Activated CD4-positive, alpha-beta T cell treated with anti-CD3 and anti-CD28 coated beads for 36 hours (primary cell): ENCODE results near the gene GRAMD1B. TPM values are rescaled to one million over a fixed set of nuclear protein-coding genes. Genes with fewer than 3 reads are reported as not detected.

Source experiments
- ATAC-seq: fragments of 200-7000 bp; cut with Tn5 transposase; one replicate; pipeline ENCODE4 v1.10.0; 2021; ENCODE audit warnings: mild to moderate bottlenecking, moderate library complexity
- CTCF ChIA-PET: fragments of 350-600 bp; sonication (Branson Sonifier 250); formaldehyde crosslinking; loops from one replicate; lab custom pipeline; 2021; ENCODE audit warnings: antibody characterized with exemption; lab: Charles Lee
- POLR2A ChIA-PET: fragments of 350-600 bp; sonication (Branson Sonifier 250); formaldehyde crosslinking; loops from one replicate; lab custom pipeline; 2021; ENCODE audit warnings: antibody characterized with exemption, inconsistent platforms; lab: Charles Lee
- DNase-seq: peaks from one replicate; pipeline ENCODE4 v3.0.0-alpha.2; 2020
- H3K27ac Mint-ChIP-seq: one replicate; pipeline ENCODE4 v1.8.0; 2021; ENCODE audit warnings: mixed read lengths
- H3K27me3 Mint-ChIP-seq: one replicate; pipeline ENCODE4 v1.8.0; 2021; ENCODE audit warnings: mixed read lengths
- H3K36me3 Mint-ChIP-seq: one replicate; pipeline ENCODE4 v1.8.0; 2021; ENCODE audit warnings: low read depth, mixed read lengths
- H3K4me1 Mint-ChIP-seq: one replicate; pipeline ENCODE4 v1.8.0; 2021; ENCODE audit warnings: mixed read lengths
- H3K4me3 Mint-ChIP-seq: one replicate; pipeline ENCODE4 v1.8.0; 2021; ENCODE audit warnings: mild to moderate bottlenecking, moderate library complexity, mixed read lengths
- H3K9me3 Mint-ChIP-seq: one replicate; pipeline ENCODE4 v1.8.0; 2021; ENCODE audit warnings: low read depth, mixed read lengths
- intact Hi-C, 2 experiments: fragments of 100-400 bp; cut with DNase I in 1 of 2; cut with micrococcal nuclease in 1 of 2; formaldehyde crosslinking; loops; one replicate each; pipeline versions ENCODE4 v1.14.2 to v1.15.1; 2022 to 2024; cut with DNase I, micrococcal nuclease
- total RNA-seq, 2 experiments: library from RNA; stranded (reverse); gene quantifications; one replicate each; pipeline ENCODE4 v1.2.3, GENCODE V29; 2021

The GRAMD1B gene
- total RNA-seq, 2 experiments from 2014 or later, result 38.6 to 45.7 TPM

DNA sequence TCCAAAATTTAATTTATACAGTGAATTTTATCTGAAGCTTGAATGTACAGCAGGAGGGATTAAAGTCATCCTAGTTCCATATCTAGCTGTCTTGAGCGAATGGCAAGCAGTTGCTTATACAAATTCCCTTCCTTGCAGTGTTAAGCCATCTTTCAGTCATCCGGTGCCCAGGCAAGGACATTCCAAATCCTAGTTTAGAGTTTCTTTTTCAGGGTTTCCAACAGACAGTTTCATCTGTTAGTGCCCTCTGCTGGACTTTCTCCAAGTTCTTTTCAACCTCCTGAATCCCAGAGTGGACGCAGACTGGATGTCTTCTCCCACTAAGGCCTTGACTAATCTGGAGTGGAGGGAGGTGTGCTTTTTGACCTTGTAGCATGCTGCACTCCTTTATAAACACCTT, 45.4 kb downstream of the GRAMD1B start:
- intact Hi-C loops, result loop anchor here (5.0 kb wide), 2 partner anchors 118 to 363 kb away; no protein-coding TSS in a partner anchor
- peaks cover 19% of the 10 kb centered on the region for H3K4me1 Mint-ChIP-seq
- ChIA-PET POLR2A (no interaction called here), CTCF (interaction anchor here (0.9 to 2.3 kb wide), 11 partner anchors 12 to 372 kb away, joined by 3 to 40 read pairs (median 4); no protein-coding TSS in a partner anchor)
- no peak for ATAC-seq
- no peaks in the 10 kb centered on the region for H3K9me3 Mint-ChIP-seq
- H3K4me3 Mint-ChIP-seq, result no peak overlapping the region
- H3K27me3 Mint-ChIP-seq, result no peaks in the 10 kb centered on the region
- peaks cover 4% of the 10 kb centered on the region for H3K36me3 Mint-ChIP-seq
- no peak overlapping the region for H3K27ac Mint-ChIP-seq
- DNase-seq, result no peak

DNA sequence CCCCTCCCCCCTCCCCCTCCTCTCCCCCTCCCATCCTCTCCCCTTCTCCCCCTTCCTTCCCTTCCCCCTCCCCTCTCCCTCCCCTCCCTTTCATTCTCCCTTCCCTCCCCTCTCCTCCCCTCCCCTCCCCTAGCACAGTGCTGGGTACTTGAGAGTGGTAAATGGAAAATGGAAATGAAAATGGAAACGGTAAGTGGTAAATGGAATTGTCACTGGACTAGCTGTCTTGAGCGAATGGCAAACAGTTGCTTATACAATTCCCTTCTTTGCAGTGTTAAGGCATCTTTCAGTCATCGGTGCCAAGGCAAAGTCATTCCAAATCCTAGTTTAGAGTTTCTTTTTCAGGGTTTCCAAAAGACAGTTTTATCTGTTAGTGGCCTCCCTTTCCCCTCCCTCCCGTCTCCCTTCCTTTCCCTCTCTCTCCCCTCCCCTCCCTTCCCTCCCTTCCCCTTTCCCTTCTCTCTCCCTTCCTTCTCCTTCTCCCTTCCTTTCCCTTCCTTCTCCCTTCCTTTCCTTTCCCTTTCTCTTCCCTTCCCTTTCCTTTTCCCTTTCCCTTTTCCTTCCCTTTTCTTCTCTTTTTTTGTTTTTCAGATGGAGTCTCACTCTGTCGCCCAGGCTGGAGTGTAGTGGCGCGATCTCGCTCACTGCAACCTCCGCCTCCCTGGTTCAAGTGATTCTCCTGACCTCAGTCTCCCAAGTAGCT, 47.3 kb downstream of the GRAMD1B start:
- H3K4me1 Mint-ChIP-seq, result peaks cover 27% of the 10 kb centered on the region
- peaks cover 14% of the 10 kb centered on the region for H3K36me3 Mint-ChIP-seq
- CTCF ChIA-PET, result interaction anchor here (0.6 to 3.2 kb wide), 12 partner anchors 11 to 728 kb away, joined by 3 to 83 read pairs (median 8); no protein-coding TSS in a partner anchor
- no peak for ATAC-seq
- H3K27ac Mint-ChIP-seq, result no peak overlapping the region
- POLR2A ChIA-PET, result no interaction called here
- DNase-seq, result no peak
- no peaks in the 10 kb centered on the region for H3K27me3 Mint-ChIP-seq
- no peaks in the 10 kb centered on the region for H3K9me3 Mint-ChIP-seq
- H3K4me3 Mint-ChIP-seq, result no peak overlapping the region
- intact Hi-C loops, result loop anchor here (5.0 kb wide), 2 partner anchors 120 to 365 kb away; no protein-coding TSS in a partner anchor

- Mint-ChIP-seq H3K4me1 (peaks cover 36% of the 10 kb centered on the region), H3K4me3 (no peak overlapping the region), H3K9me3 (no peaks in the 10 kb centered on the region), H3K27ac (peak overlapping the region; percentile 32), H3K27me3 (no peaks in the 10 kb centered on the region), H3K36me3 (peaks cover 14% of the 10 kb centered on the region)
- ChIA-PET CTCF (interaction anchor here (0.5 to 3.2 kb wide), 31 partner anchors 8 to 395 kb away, joined by 3 to 83 read pairs (median 4); no protein-coding TSS in a partner anchor), POLR2A (interaction anchor here (1.0 to 1.2 kb wide), 2 partner anchors 72 to 231 kb away, joined by 3 read pairs; no protein-coding TSS in a partner anchor)
- intact Hi-C loops, result loop anchor here (1.0 to 5.0 kb wide), 12 partner anchors 24 to 368 kb away; no protein-coding TSS in a partner anchor
- ATAC-seq, result peak; percentile 22
- DNase-seq, result peak; percentile 40
These were observed 48.4 kb downstream of the GRAMD1B start for GRCh38 chr11:123478352-123478987.

- ATAC-seq (peak; percentile 15), DNase-seq (peak; percentile 19)
- Mint-ChIP-seq H3K9me3 (no peaks in the 10 kb centered on the region), H3K27me3 (no peaks in the 10 kb centered on the region), H3K4me3 (no peak overlapping the region), H3K27ac (no peak overlapping the region), H3K4me1 (peaks cover 43% of the 10 kb centered on the region), H3K36me3 (peaks cover 19% of the 10 kb centered on the region)
- intact Hi-C loops, result loop anchor here (1.0 to 5.0 kb wide), 5 partner anchors 24 to 368 kb away; no protein-coding TSS in a partner anchor
- ChIA-PET POLR2A (interaction anchor here (1.0 to 1.2 kb wide), 2 partner anchors 73 to 232 kb away, joined by 3 read pairs; no protein-coding TSS in a partner anchor), CTCF (interaction anchor here (0.5 to 3.2 kb wide), 35 partner anchors 9 to 396 kb away, joined by 3 to 83 read pairs (median 4); no protein-coding TSS in a partner anchor)
These were observed 49.2 kb downstream of the GRAMD1B start for GRCh38 chr11:123479048-123479837.

DNA sequence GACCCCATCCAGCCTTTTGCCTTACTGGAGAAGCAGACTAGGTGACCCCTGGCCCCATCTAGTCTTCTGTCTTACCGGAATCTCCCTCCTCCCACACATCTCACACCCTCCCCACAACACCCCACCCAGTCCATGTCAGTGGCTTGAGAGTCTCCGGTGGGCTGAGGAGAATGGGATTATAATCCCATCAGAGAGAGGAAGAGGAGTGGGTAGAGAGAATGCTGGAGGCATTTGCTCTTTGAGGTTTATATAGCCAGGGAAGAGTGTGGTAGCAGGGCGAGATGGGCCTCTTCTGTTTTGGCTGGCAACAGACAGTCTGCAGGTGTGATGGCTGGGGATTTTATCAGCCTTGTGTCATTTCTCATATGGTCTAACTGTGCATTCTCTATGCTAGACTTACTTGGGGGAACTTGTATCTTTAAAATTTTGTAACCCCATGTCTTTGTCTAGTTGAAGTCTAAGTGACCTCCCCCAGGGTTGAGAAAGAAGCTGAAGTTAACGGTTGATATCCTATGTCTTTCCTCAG, 50.3 kb downstream of the GRAMD1B start:
- peaks cover 45% of the 10 kb centered on the region for H3K4me1 Mint-ChIP-seq
- CTCF ChIA-PET, result interaction anchor here (0.8 to 3.2 kb wide), 7 partner anchors 8 to 233 kb away, joined by 3 to 83 read pairs (median 4); no protein-coding TSS in a partner anchor

GRCh38 chr11:123480882-123481281, 50.8 kb downstream of the GRAMD1B start:
- Mint-ChIP-seq H3K4me3 (no peak overlapping the region), H3K9me3 (no peaks in the 10 kb centered on the region), H3K36me3 (peaks cover 23% of the 10 kb centered on the region), H3K27me3 (no peaks in the 10 kb centered on the region), H3K27ac (no peak overlapping the region), H3K4me1 (peaks cover 45% of the 10 kb centered on the region)
- POLR2A ChIA-PET, result no interaction called here
- ATAC-seq (no peak), DNase-seq (no peak)
- CTCF ChIA-PET, result interaction anchor here (0.6 to 1.4 kb wide), 3 partner anchors 74 to 199 kb away, joined by 3 to 7 read pairs (median 4); no protein-coding TSS in a partner anchor
- intact Hi-C loops, result no loop called here

More for the DNA sequence above, 50.3 kb downstream of the GRAMD1B start:
- ATAC-seq (peak; percentile 24), DNase-seq (no peak)
- no peaks in the 10 kb centered on the region for H3K9me3 Mint-ChIP-seq
- H3K27me3 Mint-ChIP-seq, result no peaks in the 10 kb centered on the region
- H3K36me3 Mint-ChIP-seq, result peaks cover 23% of the 10 kb centered on the region
- H3K27ac Mint-ChIP-seq, result peak overlapping the region; percentile 39
- intact Hi-C loops, result no loop called here
- POLR2A ChIA-PET, result no interaction called here
- H3K4me3 Mint-ChIP-seq, result no peak overlapping the region

DNA sequence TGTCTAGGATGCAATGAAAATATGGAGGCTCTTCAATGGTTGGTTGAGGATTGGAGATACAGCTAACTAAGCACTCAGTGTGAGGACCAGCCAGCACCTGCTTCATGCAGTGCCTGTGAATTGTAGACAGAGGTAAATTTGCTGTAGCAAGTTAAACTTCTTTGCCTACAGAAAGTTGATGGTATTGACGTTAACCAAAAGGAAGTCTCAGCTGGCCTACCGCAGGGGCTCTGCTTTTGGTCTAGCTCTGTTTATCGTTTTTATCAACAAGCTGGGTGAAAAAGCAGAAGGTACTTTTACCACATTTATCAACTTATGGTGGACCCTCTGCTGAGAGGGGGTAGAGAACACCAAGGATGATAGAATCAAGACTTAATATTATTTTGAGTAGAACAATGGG, 51.6 kb downstream of the GRAMD1B start:
- H3K27ac Mint-ChIP-seq, result no peak overlapping the region
- H3K27me3 Mint-ChIP-seq, result no peaks in the 10 kb centered on the region
- ChIA-PET POLR2A (interaction anchor here (0.6 kb wide), 1 partner anchor 146 kb away, joined by 3 read pairs; no protein-coding TSS in a partner anchor), CTCF (interaction anchor here (0.6 to 1.0 kb wide), 7 partner anchors 9 to 234 kb away, joined by 3 to 7 read pairs (median 4); no protein-coding TSS in a partner anchor)
- intact Hi-C loops, result no loop called here
- DNase-seq (no peak), ATAC-seq (no peak)
- no peaks in the 10 kb centered on the region for H3K9me3 Mint-ChIP-seq
- H3K4me1 Mint-ChIP-seq, result peaks cover 45% of the 10 kb centered on the region
- H3K36me3 Mint-ChIP-seq, result peaks cover 23% of the 10 kb centered on the region
- no peak overlapping the region for H3K4me3 Mint-ChIP-seq

DNA sequence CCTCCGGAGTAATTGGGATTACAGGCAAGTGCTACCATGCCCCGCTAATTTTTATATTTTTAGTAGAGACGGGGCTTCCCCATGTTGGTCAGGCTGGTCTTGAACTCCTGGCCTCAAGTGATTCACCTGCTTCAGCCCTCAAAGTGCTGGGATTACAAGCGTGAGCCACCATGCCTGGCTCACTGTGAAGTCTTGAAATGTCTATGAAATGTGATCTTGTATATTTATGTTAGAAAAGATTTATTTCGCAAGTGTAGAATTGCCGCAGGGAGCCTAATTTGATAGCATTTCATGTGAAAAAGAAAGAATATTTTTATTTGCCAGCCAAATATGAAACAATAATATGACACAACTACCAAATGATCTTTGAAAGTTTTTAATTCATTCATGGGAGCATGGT, 52.1 kb downstream of the GRAMD1B start:
- peaks cover 45% of the 10 kb centered on the region for H3K4me1 Mint-ChIP-seq
- POLR2A ChIA-PET, result no interaction called here
- peaks cover 24% of the 10 kb centered on the region for H3K36me3 Mint-ChIP-seq
- CTCF ChIA-PET, result interaction anchor here (0.7 to 1.5 kb wide), 6 partner anchors 9 to 235 kb away, joined by 3 to 7 read pairs (median 4); no protein-coding TSS in a partner anchor
- no peak overlapping the region for H3K27ac Mint-ChIP-seq
- intact Hi-C loops, result no loop called here
- H3K9me3 Mint-ChIP-seq, result no peaks in the 10 kb centered on the region
- DNase-seq (no peak), ATAC-seq (no peak)
- H3K27me3 Mint-ChIP-seq, result no peaks in the 10 kb centered on the region
- H3K4me3 Mint-ChIP-seq, result no peak overlapping the region

DNA sequence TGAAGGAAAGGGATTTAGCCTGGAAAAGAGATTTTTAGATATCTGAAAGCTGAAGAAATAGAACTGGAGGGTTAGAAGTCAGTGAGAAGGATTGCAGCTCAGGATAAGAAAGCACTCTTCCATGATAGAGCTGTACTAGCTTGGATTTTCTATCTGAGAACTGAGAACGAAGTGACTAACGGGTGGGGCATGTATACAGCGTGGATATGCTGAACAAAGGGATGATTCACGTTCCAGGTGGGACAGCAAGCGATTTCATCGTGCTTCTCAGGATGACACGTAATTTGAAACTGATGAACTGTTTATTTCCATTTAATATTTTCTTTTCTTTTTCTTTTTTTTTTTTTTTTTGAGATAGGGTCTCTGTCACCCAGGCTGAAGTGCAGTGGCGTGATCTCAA, 53.0 kb downstream of the GRAMD1B start:
- Mint-ChIP-seq H3K4me3 (no peak overlapping the region), H3K27me3 (no peaks in the 10 kb centered on the region), H3K27ac (no peak overlapping the region), H3K36me3 (peaks cover 24% of the 10 kb centered on the region), H3K9me3 (no peaks in the 10 kb centered on the region), H3K4me1 (peaks cover 42% of the 10 kb centered on the region)
- intact Hi-C loops, result no loop called here
- DNase-seq, result peak; percentile 44
- ChIA-PET POLR2A (interaction anchor here (0.6 kb wide), 1 partner anchor 175 kb away, joined by 3 read pairs; no protein-coding TSS in a partner anchor), CTCF (interaction anchor here (0.6 to 1.5 kb wide), 4 partner anchors 59 to 179 kb away, joined by 4 to 7 read pairs (median 4); no protein-coding TSS in a partner anchor)
- ATAC-seq, result peak; percentile 79

DNA sequence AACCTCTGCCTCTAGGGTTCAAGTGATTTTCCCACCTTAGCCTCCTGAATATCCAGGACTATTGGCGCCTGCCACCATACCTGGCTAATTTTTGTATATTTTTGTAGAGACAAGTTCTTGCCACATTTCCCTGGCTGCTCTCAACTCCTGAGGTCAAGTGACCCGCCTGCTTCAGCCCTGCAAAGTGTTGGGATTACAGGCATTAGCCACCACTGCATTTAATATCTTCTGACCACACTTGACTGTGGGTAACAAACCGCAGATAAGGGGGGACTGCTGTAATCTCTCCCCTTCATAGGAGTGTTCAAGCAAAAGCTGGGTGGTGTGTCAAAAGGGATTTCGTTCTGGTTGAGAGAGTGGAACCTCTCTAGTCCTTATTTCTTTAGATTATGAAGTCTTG, 53.4 kb downstream of the GRAMD1B start:
- intact Hi-C loops, result no loop called here
- Mint-ChIP-seq H3K27ac (no peak overlapping the region), H3K36me3 (peaks cover 21% of the 10 kb centered on the region), H3K4me3 (no peak overlapping the region), H3K27me3 (no peaks in the 10 kb centered on the region), H3K4me1 (peaks cover 38% of the 10 kb centered on the region), H3K9me3 (no peaks in the 10 kb centered on the region)
- DNase-seq (no peak), ATAC-seq (no peak)
- ChIA-PET POLR2A (interaction anchor here (0.6 kb wide), 1 partner anchor 175 kb away, joined by 3 read pairs; no protein-coding TSS in a partner anchor), CTCF (interaction anchor here (0.6 to 1.5 kb wide), 5 partner anchors 21 to 180 kb away, joined by 3 to 7 read pairs (median 4); no protein-coding TSS in a partner anchor)
